ENCODE results near the gene TYW1.

Gene TYW1

DNA sequence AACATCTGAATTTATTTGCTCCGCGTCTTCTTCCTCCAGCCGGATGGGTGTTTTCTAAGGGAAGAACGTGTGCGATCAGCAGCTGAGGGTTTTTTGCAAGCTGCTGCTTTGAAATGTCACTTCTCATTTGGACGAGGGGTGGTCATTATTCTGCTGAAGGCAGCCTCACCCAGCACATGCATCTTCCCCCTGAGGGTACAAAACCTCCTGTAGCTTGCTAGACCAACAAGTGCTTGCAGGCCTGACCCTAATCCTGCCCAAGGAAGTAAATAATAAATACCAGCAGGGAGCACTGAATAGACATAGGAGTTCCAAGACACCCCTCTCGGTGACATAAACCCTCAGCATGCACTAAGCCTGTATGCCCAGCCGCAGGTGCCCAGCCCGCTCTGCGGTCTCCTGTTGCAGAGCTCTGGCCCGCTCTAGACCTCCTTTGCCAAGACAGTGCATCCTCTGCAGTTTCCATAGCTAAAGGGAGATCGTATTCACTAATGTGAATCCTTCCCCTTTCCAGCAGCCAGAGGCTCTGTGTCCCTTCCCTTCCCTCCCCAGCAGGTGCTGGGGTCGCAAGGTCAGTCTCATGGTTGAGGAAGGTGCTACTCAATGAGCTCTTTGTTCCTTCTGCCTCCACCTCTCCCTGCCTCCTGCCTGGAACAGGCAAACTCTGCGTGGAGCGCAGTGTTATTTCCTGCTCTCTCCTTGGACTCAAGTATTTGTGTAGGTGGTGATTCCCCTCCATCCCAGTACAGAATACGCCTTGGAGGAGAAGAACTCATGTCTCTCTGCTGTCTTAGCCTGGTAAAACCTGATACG is 37.9 kb upstream of the TYW1 start:
- Histone ChIP-seq H3F3A (ENCODE audit: insufficient read depth) (no peaks in the 10 kb centered on the region), H3K79me2 (ENCODE audit: insufficient read depth, low read length) (no peaks in the 10 kb centered on the region), H3K27ac (ENCODE audit: low read depth, low read length) (no peak overlapping the region), H3K4me2 (ENCODE audit: low read depth, low read length, poor library complexity, severe bottlenecking) (no peak overlapping the region), H4K20me1 (ENCODE audit: low read depth, low read length) (no peaks in the 10 kb centered on the region), H3K9me3 (ENCODE audit: insufficient read depth, low read length) (no peaks in the 10 kb centered on the region), H3K4me3 (ENCODE audit: insufficient read depth, low read length, poor library complexity, severe bottlenecking) (no peak overlapping the region), H3K9me2 (replicated peaks; ENCODE audit: insufficient read depth, low read length) (no peaks in the 10 kb centered on the region), H3K9ac (ENCODE audit: low read length) (no peak overlapping the region), H3K36me3 (ENCODE audit: low read length) (peaks cover 21% of the 10 kb centered on the region), H3K27me3 (ENCODE audit: low read length) (no peaks in the 10 kb centered on the region), H2AFZ (ENCODE audit: low read depth, low read length, severe bottlenecking) (no peak overlapping the region)
- TF ChIP-seq, protein P1, sequence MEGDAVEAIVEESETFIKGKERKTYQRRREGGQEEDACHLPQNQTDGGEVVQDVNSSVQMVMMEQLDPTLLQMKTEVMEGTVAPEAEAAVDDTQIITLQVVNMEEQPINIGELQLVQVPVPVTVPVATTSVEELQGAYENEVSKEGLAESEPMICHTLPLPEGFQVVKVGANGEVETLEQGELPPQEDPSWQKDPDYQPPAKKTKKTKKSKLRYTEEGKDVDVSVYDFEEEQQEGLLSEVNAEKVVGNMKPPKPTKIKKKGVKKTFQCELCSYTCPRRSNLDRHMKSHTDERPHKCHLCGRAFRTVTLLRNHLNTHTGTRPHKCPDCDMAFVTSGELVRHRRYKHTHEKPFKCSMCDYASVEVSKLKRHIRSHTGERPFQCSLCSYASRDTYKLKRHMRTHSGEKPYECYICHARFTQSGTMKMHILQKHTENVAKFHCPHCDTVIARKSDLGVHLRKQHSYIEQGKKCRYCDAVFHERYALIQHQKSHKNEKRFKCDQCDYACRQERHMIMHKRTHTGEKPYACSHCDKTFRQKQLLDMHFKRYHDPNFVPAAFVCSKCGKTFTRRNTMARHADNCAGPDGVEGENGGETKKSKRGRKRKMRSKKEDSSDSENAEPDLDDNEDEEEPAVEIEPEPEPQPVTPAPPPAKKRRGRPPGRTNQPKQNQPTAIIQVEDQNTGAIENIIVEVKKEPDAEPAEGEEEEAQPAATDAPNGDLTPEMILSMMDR (IDR thresholded peaks at IDR 0.05; ENCODE audit: insufficient read depth, low read length, poor library complexity, severe bottlenecking), result no peak
- TF ChIP-seq EZH2phosphoT487 (conservative IDR thresholded peaks at IDR 0.05; ENCODE audit: low read length), result no peak

DNA sequence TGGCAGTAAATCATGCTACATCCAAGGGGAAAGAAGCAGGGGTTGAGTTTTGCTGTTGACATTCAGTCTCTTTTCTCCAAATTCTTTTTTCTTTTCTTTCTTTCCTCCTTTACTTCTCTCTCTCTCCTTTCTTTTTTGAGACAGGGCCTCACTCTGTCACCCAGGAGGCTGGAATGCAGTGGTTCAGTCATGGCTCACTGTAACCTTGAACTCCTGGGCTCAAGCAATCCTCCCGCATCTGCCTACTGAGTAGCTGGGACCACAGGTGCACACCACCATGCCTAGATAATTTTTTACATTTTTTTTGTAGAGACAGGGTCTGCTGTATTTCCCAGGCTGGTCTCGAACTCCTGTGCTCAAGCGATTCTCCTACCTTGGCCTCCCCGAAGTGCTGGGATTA is 36.4 kb upstream of the TYW1 start:
- TF ChIP-seq EZH2phosphoT487 (conservative IDR thresholded peaks at IDR 0.05; ENCODE audit: low read length), result no peak
- TF ChIP-seq, protein P1 (IDR thresholded peaks at IDR 0.05; ENCODE audit: insufficient read depth, low read length, poor library complexity, severe bottlenecking), result no peak
- peaks cover 21% of the 10 kb centered on the region for H3K36me3 ChIP-seq (ENCODE audit: low read length)

DNA sequence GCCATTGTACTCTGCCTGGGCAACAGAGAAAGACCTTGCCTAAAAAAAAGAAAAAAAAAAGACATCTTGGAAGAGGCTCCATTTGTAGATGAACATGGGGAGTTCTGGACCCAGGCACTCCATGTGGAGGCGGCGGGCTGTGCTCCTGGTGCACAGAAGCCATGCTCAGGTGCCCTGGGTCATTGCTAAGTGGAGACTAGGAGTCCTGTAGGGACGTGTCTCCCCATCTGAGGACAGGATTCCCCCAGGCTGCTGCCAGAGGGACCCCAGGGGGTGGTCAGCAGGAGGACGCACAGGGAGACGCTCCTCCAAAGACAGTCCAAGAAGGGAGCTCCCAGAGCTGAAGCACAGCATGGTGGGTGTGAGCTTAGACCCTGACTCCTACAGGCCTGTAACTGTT is 35.5 kb upstream of the TYW1 start:
- H3K27me3 ChIP-seq (ENCODE audit: low read length), result no peaks in the 10 kb centered on the region
- H3K36me3 ChIP-seq (ENCODE audit: low read length), result peaks cover 14% of the 10 kb centered on the region
- H3K27ac ChIP-seq (ENCODE audit: low read depth, low read length), result no peak overlapping the region
- no peak overlapping the region for H2AFZ ChIP-seq (ENCODE audit: low read depth, low read length, severe bottlenecking)
- no peaks in the 10 kb centered on the region for H4K20me1 ChIP-seq (ENCODE audit: low read depth, low read length)
- no peak overlapping the region for H3K9ac ChIP-seq (ENCODE audit: low read length)
- TF ChIP-seq, protein P1 (IDR thresholded peaks at IDR 0.05; ENCODE audit: insufficient read depth, low read length, poor library complexity, severe bottlenecking), result no peak
- TF ChIP-seq EZH2phosphoT487 (conservative IDR thresholded peaks at IDR 0.05; ENCODE audit: low read length), result no peak
- no peak overlapping the region for H3K4me3 ChIP-seq (ENCODE audit: insufficient read depth, low read length, poor library complexity, severe bottlenecking)
- H3K9me3 ChIP-seq (ENCODE audit: insufficient read depth, low read length), result no peaks in the 10 kb centered on the region
- H3K79me2 ChIP-seq (ENCODE audit: insufficient read depth, low read length), result no peaks in the 10 kb centered on the region
- no peaks in the 10 kb centered on the region for H3F3A ChIP-seq (ENCODE audit: insufficient read depth)
- H3K4me2 ChIP-seq (ENCODE audit: low read depth, low read length, poor library complexity, severe bottlenecking), result no peak overlapping the region
- no peaks in the 10 kb centered on the region for H3K9me2 ChIP-seq (replicated peaks; ENCODE audit: insufficient read depth, low read length)

More for the DNA sequence above, 36.4 kb upstream of the TYW1 start:
- no peak overlapping the region for H3K4me3 ChIP-seq (ENCODE audit: insufficient read depth, low read length, poor library complexity, severe bottlenecking)
- H4K20me1 ChIP-seq (ENCODE audit: low read depth, low read length), result no peaks in the 10 kb centered on the region
- H3K9ac ChIP-seq (ENCODE audit: low read length), result no peak overlapping the region
- H3K27ac ChIP-seq (ENCODE audit: low read depth, low read length), result no peak overlapping the region
- H3K27me3 ChIP-seq (ENCODE audit: low read length), result no peaks in the 10 kb centered on the region
- H2AFZ ChIP-seq (ENCODE audit: low read depth, low read length, severe bottlenecking), result no peak overlapping the region
- H3K79me2 ChIP-seq (ENCODE audit: insufficient read depth, low read length), result no peaks in the 10 kb centered on the region
- H3F3A ChIP-seq (ENCODE audit: insufficient read depth), result no peaks in the 10 kb centered on the region
- no peaks in the 10 kb centered on the region for H3K9me2 ChIP-seq (replicated peaks; ENCODE audit: insufficient read depth, low read length)
- H3K4me2 ChIP-seq (ENCODE audit: low read depth, low read length, poor library complexity, severe bottlenecking), result no peak overlapping the region
- no peaks in the 10 kb centered on the region for H3K9me3 ChIP-seq (ENCODE audit: insufficient read depth, low read length)
